ENCODE data around the gene LRRC8B. TPM values are rescaled to one million over a fixed set of nuclear protein-coding genes. Genes with fewer than 3 reads are reported as not detected.
A peak's percentile ranks its signal among the peaks of the same experiment; 100 is the strongest.
"Not testable (repeated sequence)": the region's sequence is repeated elsewhere in the genome, so short reads cannot be mapped to it uniquely, and the experiment has no call there.

LRRC8B gene
- total RNA-seq, 1 donor from 2014 or later: 8.5 TPM

DNA sequence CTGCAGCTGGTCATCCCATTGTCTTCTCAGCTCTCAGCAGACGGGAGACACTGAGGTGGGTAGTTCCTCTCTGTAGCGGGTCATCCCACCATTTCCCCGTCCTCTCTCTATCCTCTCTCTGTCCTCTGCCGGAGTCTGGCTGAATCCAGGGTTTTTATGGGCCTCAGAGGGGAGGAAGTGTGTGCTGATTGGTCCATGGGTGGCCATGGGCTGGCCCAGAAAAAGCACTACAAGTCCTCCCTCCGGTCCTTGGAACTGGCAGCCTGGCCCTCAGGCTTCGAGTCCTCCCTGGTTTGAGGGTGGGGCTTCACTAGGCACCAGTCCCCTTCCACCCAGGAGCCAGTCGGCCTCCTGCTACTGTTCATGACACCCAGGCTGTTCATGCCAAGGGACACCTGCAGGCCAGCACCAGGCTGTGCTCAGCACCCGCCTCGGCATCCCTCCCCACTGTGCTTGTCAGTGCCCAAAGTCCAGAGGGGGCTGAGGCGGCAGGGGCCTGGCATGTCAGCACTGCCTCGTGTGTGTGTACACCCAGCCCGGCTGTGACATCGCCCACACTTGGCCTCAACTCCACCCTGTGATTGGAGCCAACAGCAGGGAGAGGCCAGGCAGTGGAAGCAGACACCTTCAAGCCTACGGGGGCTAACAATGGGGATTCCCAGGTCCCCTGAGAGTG, 85.3 kb downstream of the LRRC8B start:
- no peak for DNase-seq

DNA sequence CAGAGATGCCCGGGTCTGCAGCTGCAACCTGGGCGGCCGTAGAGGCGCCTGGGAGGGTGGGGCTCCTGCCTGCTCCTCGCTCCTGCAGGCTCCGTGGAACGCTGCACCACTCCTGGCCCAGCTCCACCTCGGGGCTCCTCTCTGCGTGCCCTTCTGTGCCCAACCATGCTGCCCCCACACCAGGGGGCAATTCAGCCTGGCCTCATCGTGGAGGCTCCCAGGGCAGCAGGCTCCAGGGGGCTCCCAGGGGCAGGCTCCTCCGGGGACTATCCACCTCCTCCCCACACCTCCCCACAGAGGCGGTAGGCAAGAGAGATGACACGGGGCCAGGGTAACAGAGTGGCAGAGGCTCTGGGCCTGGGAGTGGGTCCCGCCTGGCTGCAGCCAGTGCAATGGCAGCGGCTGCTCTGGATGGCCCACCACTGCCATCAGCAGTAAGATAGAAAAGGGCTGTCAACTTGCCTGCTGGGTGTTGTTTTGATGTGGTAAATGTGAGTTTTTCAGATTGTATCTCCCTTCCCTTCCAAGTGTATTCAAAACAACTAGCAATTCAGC, 85.9 kb downstream of the LRRC8B start:
- no peak for DNase-seq

GRCh38 chr1:89611721-89612120, 87.1 kb downstream of the LRRC8B start:
- no peak for DNase-seq

GRCh38 chr1:89613928-89614327, 89.3 kb downstream of the LRRC8B start:
- DNase-seq: no peak

DNA sequence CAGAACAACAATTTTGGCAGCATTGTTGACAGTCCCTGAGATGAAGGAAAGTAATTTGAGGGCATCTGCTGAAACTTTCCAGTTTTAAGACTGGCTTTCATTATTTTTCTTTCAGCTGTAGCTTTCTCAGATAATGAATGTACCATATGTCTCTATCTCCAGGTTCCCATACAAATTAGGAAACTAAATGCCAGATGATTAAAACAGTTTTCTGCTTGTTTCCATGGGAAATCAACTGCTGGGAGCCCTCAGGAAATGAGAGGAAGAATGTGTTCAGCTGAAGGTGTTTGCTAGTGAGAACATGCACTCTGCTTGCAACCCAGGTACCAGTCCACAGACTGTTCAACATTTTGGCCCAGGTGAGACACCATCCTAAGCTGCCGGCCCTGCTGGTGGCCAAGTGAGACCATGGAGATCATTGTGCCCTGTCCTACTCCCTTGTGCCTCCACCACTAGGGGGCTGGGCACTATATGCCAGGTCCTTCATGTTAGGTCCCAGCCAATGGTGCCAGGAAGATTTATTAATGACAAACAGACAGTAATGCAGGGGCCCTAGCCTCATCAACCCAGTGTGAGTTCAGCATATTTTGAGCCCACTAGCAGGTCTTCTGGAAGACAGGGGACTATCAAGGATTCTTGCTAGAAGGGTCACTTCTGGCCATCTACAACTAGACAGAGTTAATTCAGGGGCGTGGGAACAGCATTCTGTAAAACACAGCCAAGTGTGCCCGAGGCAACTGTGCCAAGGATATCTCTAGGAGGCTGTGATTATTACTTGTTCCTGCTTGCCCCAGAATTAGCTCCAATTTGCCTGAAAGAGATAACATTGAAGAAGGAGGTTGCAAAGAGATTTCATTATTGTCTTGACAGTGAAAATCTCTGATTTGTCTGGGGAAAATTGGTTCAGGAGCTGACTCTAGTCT, 91.3 kb downstream of the LRRC8B start:
- peak; percentile 54 for DNase-seq

GRCh38 chr1:89616844-89617627, 92.4 kb downstream of the LRRC8B start:
- no peak for DNase-seq

DNA sequence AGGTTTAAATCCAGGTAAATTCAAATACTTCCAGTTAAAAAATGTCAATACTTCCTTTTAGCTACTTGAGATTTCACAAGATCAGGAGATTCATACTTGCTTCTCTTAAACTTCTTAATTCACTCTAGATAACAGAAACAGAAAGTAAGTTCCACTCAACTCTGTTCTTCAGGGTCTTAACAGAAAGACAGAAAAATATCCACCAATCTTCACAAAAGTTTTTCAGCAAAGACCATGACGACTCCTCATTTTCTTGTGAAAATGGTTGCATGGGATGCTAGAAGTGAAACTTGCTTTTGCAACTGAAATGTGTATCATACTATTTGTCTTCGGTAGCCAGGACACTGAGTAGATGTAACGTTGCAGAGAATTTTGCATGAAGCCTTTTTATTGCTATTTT, 96.0 kb downstream of the LRRC8B start:
- no peak for DNase-seq

- peak; percentile 39 for DNase-seq
Measured at GRCh38 chr1:89622895-89623294, 98.3 kb downstream of the LRRC8B start.

GRCh38 chr1:89624314-89624713, 99.7 kb downstream of the LRRC8B start:
- no peak for DNase-seq

GRCh38 chr1:89624715-89625323, 100.2 kb downstream of the LRRC8B start:
- no peak for DNase-seq

DNA sequence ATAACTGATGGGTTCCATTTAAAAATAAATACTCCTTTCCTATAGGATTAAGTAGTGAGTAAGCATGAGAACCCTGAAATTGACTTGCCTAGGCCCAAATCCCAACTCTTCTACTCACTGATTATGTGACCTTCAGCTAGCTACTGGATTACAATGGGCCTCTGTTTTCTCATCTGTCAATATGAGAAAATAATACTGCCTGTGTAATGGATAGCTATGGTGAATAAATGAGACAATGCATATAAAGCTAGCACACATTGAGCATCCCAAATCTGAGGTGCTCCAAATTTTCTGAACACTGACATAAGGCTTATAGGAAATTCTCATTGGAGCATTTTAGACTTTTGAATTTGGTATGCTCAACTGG, 103.0 kb downstream of the LRRC8B start:
- no peak for DNase-seq

DNA sequence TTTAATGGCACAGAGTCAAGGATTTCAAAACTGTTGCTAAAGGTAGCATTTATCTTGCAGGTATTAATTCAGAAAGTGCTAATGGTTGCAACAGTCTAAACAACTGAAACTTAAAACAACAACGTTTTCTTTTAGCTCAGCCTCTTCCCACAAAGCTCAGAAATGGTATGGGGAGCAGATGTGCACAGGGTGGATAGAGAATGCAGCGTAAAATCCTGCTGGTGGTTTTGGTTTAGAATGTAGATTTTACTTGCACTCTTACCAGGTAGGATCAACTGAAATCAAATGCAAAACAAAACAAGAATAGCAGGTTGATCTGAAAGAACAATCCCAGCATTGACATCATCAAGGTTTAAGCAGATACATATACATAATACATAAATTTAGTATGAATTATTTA, 104.5 kb downstream of the LRRC8B start:
- no peak for DNase-seq

DNA sequence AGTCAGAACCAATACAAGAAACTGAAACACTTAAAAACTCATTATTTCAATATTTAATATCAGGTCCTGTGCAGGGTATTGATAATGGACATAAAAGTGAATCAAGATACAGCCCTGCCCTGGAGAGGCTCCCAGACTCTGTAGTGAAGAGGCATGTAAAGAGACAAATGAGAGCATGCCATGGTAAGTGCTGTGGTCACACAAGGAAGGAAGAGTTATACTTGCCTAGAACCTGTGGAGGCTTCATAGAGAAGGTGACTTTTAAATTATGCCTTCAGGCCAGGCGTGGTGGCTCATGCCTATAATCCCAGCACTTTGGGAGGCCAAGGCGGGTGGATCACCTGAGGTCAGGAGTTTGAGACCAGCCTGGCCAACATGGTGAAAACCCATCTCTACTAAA, 105.0 kb downstream of the LRRC8B start:
- DNase-seq: not testable (repeated sequence)

GRCh38 chr1:89630048-89630447, 105.4 kb downstream of the LRRC8B start:
- no peak for DNase-seq

GRCh38 chr1:89631816-89632656, 107.4 kb downstream of the LRRC8B start:
- DNase-seq: peak; percentile 43

DNA sequence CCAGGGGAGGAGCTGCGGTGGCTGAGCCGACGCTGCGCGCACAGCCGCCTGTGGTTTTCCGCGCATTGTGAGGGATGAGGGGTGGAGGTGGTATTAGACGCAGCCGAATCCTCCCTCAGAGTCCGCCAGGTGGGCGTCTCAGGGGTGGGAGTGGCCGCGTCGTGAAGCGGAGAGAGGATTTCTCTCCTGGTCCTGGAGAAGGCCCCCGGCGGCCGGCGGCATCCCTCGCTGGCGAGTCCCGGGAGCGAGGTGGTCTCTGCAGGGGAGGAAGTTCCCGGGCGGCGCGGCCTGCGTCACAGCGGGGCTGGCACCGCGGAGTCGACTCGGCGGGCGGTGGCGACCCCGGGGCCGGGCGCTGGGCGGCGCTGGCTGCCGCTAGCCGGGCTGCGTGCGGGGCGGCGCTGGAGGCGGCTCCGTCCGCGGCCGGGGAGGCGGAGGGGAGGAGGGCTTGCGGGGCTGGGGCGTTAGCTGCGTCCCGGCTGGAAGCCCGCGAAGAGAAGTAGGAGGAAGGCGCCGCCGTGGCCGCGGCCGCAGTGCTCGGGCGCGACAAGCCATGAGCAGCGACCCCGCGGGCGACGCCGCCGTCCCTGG, 108.1 kb downstream of the LRRC8B start, which contains the start of gene LRRC8C:
Gene LRRC8C (plus strand): TSS at position 464 of the 591 bp plus-strand sequence. CDS start 53,354 bp downstream, outside the sequence.
- DNase-seq: peak; percentile 90

DNA sequence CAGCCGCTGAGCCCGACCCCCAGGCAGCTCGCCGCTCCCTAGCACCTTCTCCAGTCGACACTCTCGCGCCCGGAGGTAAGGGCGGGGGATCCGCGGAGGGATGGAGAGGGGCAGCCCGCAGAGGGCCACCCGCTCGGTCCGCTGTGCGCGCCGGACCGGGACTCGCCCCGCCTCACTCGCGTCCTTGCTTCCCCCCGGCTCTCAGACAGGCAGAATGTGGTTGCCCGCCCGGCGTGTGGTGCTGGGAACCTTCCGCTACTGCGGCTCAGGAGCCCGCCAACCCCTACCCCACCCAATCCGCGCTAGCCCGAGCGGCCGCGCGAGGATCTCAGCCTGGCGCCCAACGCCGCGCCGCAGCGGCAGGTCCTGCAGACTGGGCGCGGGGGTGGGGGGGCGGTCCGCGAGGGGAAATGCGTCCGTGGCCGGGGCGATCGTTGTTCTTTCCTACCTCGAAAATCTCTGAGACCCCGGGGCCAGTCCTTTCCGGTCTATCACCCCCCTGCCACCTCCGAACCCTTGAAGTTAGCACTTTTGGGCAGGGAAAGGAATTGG, 108.7 kb downstream of the LRRC8B start:
- DNase-seq: peak; percentile 57

DNA sequence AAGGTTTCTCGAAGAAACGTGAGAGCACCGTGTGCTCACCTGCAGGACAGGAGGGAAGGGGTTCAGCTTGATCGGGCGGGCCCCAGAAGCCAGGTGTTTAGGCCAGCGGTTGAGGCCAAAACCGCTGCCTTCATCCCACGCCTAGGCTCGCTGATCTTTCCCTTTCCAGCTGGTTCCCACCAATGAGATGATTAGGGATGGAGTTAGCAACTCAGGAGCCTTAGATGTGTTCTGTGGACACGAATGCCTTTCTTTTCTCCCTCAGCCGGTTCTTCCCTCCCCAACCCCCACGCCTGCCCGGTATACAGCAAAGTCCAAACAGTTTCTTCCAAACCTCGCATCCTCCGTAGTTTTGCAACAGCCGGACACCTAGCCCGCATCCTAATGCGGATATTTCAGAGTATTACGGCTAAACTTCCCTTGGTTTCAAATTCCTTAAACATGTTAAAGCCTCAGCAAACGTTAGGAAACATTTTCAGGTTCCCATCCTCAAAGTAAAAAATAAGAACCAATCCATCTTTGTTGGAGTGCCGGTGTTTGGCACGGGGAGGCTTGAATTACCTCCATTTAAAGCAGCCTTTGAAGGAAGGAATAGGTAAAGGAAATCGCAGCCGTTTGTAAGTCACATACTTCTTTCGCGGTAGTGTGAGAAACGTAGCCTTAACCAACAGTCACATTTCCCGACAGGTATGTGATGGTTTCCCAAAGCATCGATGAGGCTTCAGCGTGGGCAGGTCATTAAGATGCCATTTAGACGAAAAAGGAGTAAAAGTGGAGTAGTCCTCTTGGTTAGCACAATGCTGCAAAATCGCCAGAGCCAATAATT, 109.4 kb downstream of the LRRC8B start:
- DNase-seq: peak; percentile 50
